ENCODE measurements around the gene INO80E. TPM values are rescaled to one million over a fixed set of nuclear protein-coding genes. Genes with fewer than 3 reads are reported as not detected.
A peak's percentile ranks its signal among the peaks of the same experiment; 100 is the strongest.

The INO80E gene
- total and polyA plus RNA-seq, 8 donors, result 3.5 to 319 (median 52.3) TPM

GRCh38 chr16:29992344-29992967 is 3.6 kb upstream of the INO80E start:
- no peaks in the 10 kb centered on the region for H3K9me3 ChIP-seq
- no peak overlapping the region for H3K4me3 ChIP-seq
- intact Hi-C loops (cut with DNase I; ENCODE audit: low total_unique reads), result no loop called here
- peaks cover 20 to 40% (median 29%) of the 10 kb centered on the region in 4 donors for H3K4me1 ChIP-seq
- no peak for TF ChIP-seq POLR2AphosphoS5 (IDR thresholded peaks at IDR 0.05)
- no peak for DNase-seq
- H3K36me3 ChIP-seq, result peaks cover 50 to 68% (median 64%) of the 10 kb centered on the region in 4 donors
- WGBS, 5 donors, result 37 to 53% (median 47%) methylated on average over 7 of the region's 7 CpGs
- no peaks in the 10 kb centered on the region for H3K27me3 ChIP-seq
- H3K27ac ChIP-seq, result peak overlapping the region in 2 of 5 donors; percentile 14 to 15

GRCh38 chr16:29993191-29993902 is 2.7 kb upstream of the INO80E start:
- Histone ChIP-seq H3K27ac (no peak overlapping the region), H3K9me3 (no peaks in the 10 kb centered on the region), H3K27me3 (no peaks in the 10 kb centered on the region), H3K4me3 (no peak overlapping the region), H3K36me3 (peaks cover 42 to 68% (median 57%) of the 10 kb centered on the region in 4 donors), H3K4me1 (peaks cover 20 to 45% (median 29%) of the 10 kb centered on the region in 4 donors)
- intact Hi-C loops (cut with DNase I; ENCODE audit: low total_unique reads), result no loop called here
- TF ChIP-seq POLR2A (IDR thresholded peaks at IDR 0.05) (no peak), POLR2AphosphoS5 (IDR thresholded peaks at IDR 0.05) (no peak), EP300 (IDR thresholded peaks at IDR 0.05) (no peak), CTCF (IDR thresholded peaks at IDR 0.05) (no peak)
- WGBS, 5 donors, result 84 to 94% (median 89%) methylated on average over 21 to 25 of the region's 25 CpGs
- DNase-seq, result no peak

GRCh38 chr16:29993903-29994599 is 2.0 kb upstream of the INO80E start:
- H3K9me3 ChIP-seq, result no peaks in the 10 kb centered on the region
- H3K27ac ChIP-seq, result peak overlapping the region in 4 of 5 donors; percentile 97 to 98 (median 98)
- TF ChIP-seq CTCF (IDR thresholded peaks at IDR 0.05), result no peak
- no peak for TF ChIP-seq EP300 (IDR thresholded peaks at IDR 0.05)
- TF ChIP-seq POLR2AphosphoS5 (IDR thresholded peaks at IDR 0.05), result no peak
- TF ChIP-seq POLR2A (IDR thresholded peaks at IDR 0.05), result no peak
- intact Hi-C loops (cut with DNase I; ENCODE audit: low total_unique reads), result no loop called here
- peaks cover 38 to 68% (median 53%) of the 10 kb centered on the region in 4 donors for H3K36me3 ChIP-seq
- DNase-seq, result no peak
- peaks cover 20 to 45% (median 29%) of the 10 kb centered on the region in 4 donors for H3K4me1 ChIP-seq
- WGBS, 5 donors, result 83 to 88% (median 87%) methylated on average over 9 of the region's 9 CpGs
- H3K4me3 ChIP-seq, result peak overlapping the region in 2 of 4 donors; percentile 86 to 92
- H3K27me3 ChIP-seq, result no peaks in the 10 kb centered on the region

GRCh38 chr16:29994600-29995323 is 1.3 kb upstream of the INO80E start:
- intact Hi-C loops (cut with DNase I; ENCODE audit: low total_unique reads), result no loop called here
- 10 to 13% (median 13%) methylated on average over 16 to 24 of the region's 24 CpGs for WGBS, 5 donors
- Histone ChIP-seq H3K9me3 (no peaks in the 10 kb centered on the region), H3K4me3 (peak overlapping the region; percentile 86 to 98 (median 91)), H3K4me1 (peaks cover 20 to 39% (median 29%) of the 10 kb centered on the region in 4 donors), H3K27ac (peak overlapping the region; percentile 96 to 98 (median 97)), H3K36me3 (peaks cover 36 to 64% (median 52%) of the 10 kb centered on the region in 4 donors), H3K27me3 (no peaks in the 10 kb centered on the region)
- no peak for TF ChIP-seq CTCF (IDR thresholded peaks at IDR 0.05)
- TF ChIP-seq POLR2AphosphoS5 (IDR thresholded peaks at IDR 0.05), result no peak
- no peak for TF ChIP-seq EP300 (IDR thresholded peaks at IDR 0.05)
- TF ChIP-seq POLR2A (IDR thresholded peaks at IDR 0.05), result no peak
- DNase-seq, result peak; percentile 78 to 86

All from stomach (tissue), 9 donors.